H1 (cell line): ENCODE measurements around the gene MARCHF2. TPM values are rescaled to one million over a fixed set of nuclear protein-coding genes. Genes with fewer than 3 reads are reported as not detected.

Source experiments
- CTCF ChIA-PET: fragments of 300-600 bp; sonication (Branson Sonifier 250); formaldehyde crosslinking; loops from one replicate; lab custom pipeline; 2021; ENCODE audit not compliant: partially characterized antibody; lab: Charles Lee
- POLR2A ChIA-PET: fragments of 300-600 bp; sonication (Branson Sonifier 250); formaldehyde crosslinking; loops from one replicate; lab custom pipeline; 2021; ENCODE audit warnings: inconsistent platforms; ENCODE audit not compliant: partially characterized antibody; lab: Charles Lee
- DNase-seq, 2 experiments: peaks; one replicate each; pipeline versions ENCODE4 v3.0.0 to v3.0.0-alpha.2; 2010 to 2022; ENCODE audit warnings: low spot score in 2 of 2, low read depth in 1 of 2, mixed read lengths in 1 of 2
- FAIRE-seq: peaks from 2 replicates; lab custom pipeline; 2011; peaks lifted over from hg19 to GRCh38; lab: Jason Lieb, UNC
- H2AFZ ChIP-seq: 2 replicates; pipeline ENCODE4 v1.8.1; 2012; ENCODE audit warnings: low read length, inconsistent platforms
- H2AK5ac ChIP-seq: 2 replicates; pipeline ENCODE4 v1.6.1; 2013; ENCODE audit warnings: low read depth, low read length
- H2BK120ac ChIP-seq: replicated peaks from 2 replicates; pipeline ENCODE3; 2013; ENCODE audit warnings: low read depth, low read length, inconsistent platforms
- H2BK12ac ChIP-seq: 2 replicates; pipeline ENCODE4 v1.6.1; 2013; ENCODE audit warnings: low read depth, low read length
- H2BK15ac ChIP-seq: 2 replicates; pipeline ENCODE4 v1.6.1; 2013; ENCODE audit warnings: low read length
- H2BK20ac ChIP-seq: 2 replicates; pipeline ENCODE4 v1.6.1; 2013; ENCODE audit warnings: low read length
- H2BK5ac ChIP-seq: 2 replicates; pipeline ENCODE4 v1.6.1; 2013; ENCODE audit warnings: low read depth, low read length
- H3K14ac ChIP-seq: 2 replicates; pipeline ENCODE4 v1.6.1; 2013; ENCODE audit warnings: inconsistent platforms; ENCODE audit not compliant: insufficient read length
- H3K18ac ChIP-seq: 2 replicates; pipeline ENCODE4 v1.6.1; 2013; ENCODE audit warnings: low read length; ENCODE audit errors: extremely low read depth
- H3K23ac ChIP-seq: 2 replicates; pipeline ENCODE4 v1.6.1; 2013; ENCODE audit warnings: inconsistent platforms; ENCODE audit not compliant: insufficient read length
- H3K23me2 ChIP-seq: 2 replicates; pipeline ENCODE4 v1.6.1; 2013; ENCODE audit warnings: low read depth, low read length
- H3K27ac ChIP-seq: 2 replicates; pipeline ENCODE4 v1.6.1; 2011; ENCODE audit warnings: low read depth, low read length, inconsistent platforms
- H3K27me3 ChIP-seq, 4 experiments: replicated peaks in 1 of 4; 1 replicate in 1 of 4; 2 replicates in 3 of 4; pipeline versions ENCODE4 v1.6.1 to v1.8.1; 2011 to 2013; ENCODE audit warnings: low read length in 3 of 4, mild to moderate bottlenecking in 3 of 4, inconsistent platforms in 2 of 4, mixed read lengths in 2 of 4, moderate library complexity in 1 of 4; ENCODE audit not compliant: control insufficient read depth in 3 of 4, insufficient read depth in 3 of 4; ENCODE audit errors: extremely low read depth in 1 of 4
- H3K36me3 ChIP-seq, 4 experiments: 2 replicates each; pipeline versions ENCODE4 v1.6.1 to v1.8.1; 2011 to 2013; ENCODE audit warnings: mild to moderate bottlenecking in 4 of 4, low read length in 3 of 4, moderate library complexity in 2 of 4, control low read depth in 1 of 4, inconsistent platforms in 1 of 4; ENCODE audit not compliant: insufficient read depth in 4 of 4, control insufficient read depth in 2 of 4
- H3K4ac ChIP-seq: replicated peaks from 2 replicates; pipeline ENCODE3; 2013; ENCODE audit warnings: low read length, low read depth, mixed read lengths, inconsistent platforms; ENCODE audit not compliant: insufficient read length
- H3K4me1 ChIP-seq, 4 experiments: replicated peaks in 1 of 4; 1 replicate in 1 of 4; 2 replicates in 3 of 4; pipeline versions ENCODE4 v1.6.1 to v1.8.1; 2011 to 2013; ENCODE audit warnings: low read length in 3 of 4, inconsistent platforms in 2 of 4, mixed read lengths in 1 of 4; ENCODE audit not compliant: insufficient read depth in 4 of 4, control insufficient read depth in 3 of 4
- H3K4me2 ChIP-seq, 2 experiments: 2 replicates each; pipeline versions ENCODE4 v1.6.1 to v1.8.1; 2011 to 2013; ENCODE audit warnings: low read depth in 2 of 2, low read length in 2 of 2, control low read depth in 1 of 2, inconsistent platforms in 1 of 2, mild to moderate bottlenecking in 1 of 2; ENCODE audit not compliant: insufficient read depth in 1 of 2
- H3K4me3 ChIP-seq, 4 experiments: fragments of 200-600, 300-600 bp in 1 of 4; sonication (generic), shearing (Covaris generic), sonication (Bioruptor Twin) in 1 of 4; 2 replicates each; pipeline versions ENCODE4 v1.5.1 to v1.8.1; 2011 to 2016; ENCODE audit warnings: low read length in 4 of 4, low read depth in 3 of 4, control low read depth in 2 of 4, inconsistent platforms in 2 of 4, mild to moderate bottlenecking in 2 of 4, mixed read lengths in 1 of 4, moderate library complexity in 1 of 4; ENCODE audit not compliant: insufficient read depth in 2 of 4; ENCODE audit errors: extremely low read depth in 1 of 4
- H3K56ac ChIP-seq: replicated peaks from 2 replicates; pipeline ENCODE3; 2013; ENCODE audit warnings: low read depth, mild to moderate bottlenecking, mixed read lengths, low read length, inconsistent platforms; ENCODE audit not compliant: insufficient read length
- H3K79me1 ChIP-seq: 2 replicates; pipeline ENCODE4 v1.6.1; 2013; ENCODE audit warnings: low read depth, low read length, control low read depth
- H3K79me2 ChIP-seq, 2 experiments: 2 replicates each; pipeline versions ENCODE4 v1.6.1 to v1.8.1; 2012 to 2013; ENCODE audit warnings: low read length in 2 of 2, mild to moderate bottlenecking in 2 of 2, inconsistent platforms in 1 of 2; ENCODE audit not compliant: insufficient read depth in 2 of 2, control insufficient read depth in 1 of 2
- H3K9ac ChIP-seq, 4 experiments: replicated peaks in 1 of 4; 1 replicate in 1 of 4; 2 replicates in 3 of 4; pipeline versions ENCODE4 v1.6.1 to v1.8.1; 2011 to 2013; ENCODE audit warnings: low read depth in 3 of 4, low read length in 3 of 4, control low read depth in 2 of 4, mild to moderate bottlenecking in 2 of 4, moderate library complexity in 2 of 4, inconsistent platforms in 1 of 4; ENCODE audit errors: extremely low read depth in 1 of 4
- H3K9me3 ChIP-seq, 2 experiments: 2 replicates each; pipeline versions ENCODE4 v1.6.1 to v1.8.1; 2012 to 2013; ENCODE audit warnings: mild to moderate bottlenecking in 2 of 2, moderate library complexity in 2 of 2, control low read depth in 1 of 2, inconsistent platforms in 1 of 2, low read depth in 1 of 2, low read length in 1 of 2, mixed read lengths in 1 of 2; ENCODE audit not compliant: insufficient read depth in 2 of 2
- H4K20me1 ChIP-seq, 2 experiments: replicated peaks in 1 of 2; 2 replicates each; pipeline versions ENCODE3 to v1.8.1; 2011 to 2013; ENCODE audit warnings: inconsistent platforms in 2 of 2, low read length in 2 of 2, mild to moderate bottlenecking in 1 of 2; ENCODE audit not compliant: insufficient read depth in 2 of 2, control insufficient read depth in 1 of 2
- H4K5ac ChIP-seq: 2 replicates; pipeline ENCODE4 v1.6.1; 2013; ENCODE audit warnings: low read length, low read depth, mixed read lengths, inconsistent platforms; ENCODE audit not compliant: insufficient read length
- H4K8ac ChIP-seq: 2 replicates; pipeline ENCODE4 v1.8.0; 2013; ENCODE audit warnings: mild to moderate bottlenecking, moderate library complexity, low read length, inconsistent platforms; ENCODE audit not compliant: insufficient read depth; ENCODE audit errors: extremely low read depth
- H4K91ac ChIP-seq: replicated peaks from 2 replicates; pipeline ENCODE3; 2013; ENCODE audit warnings: low read length, mixed read lengths, inconsistent platforms; ENCODE audit not compliant: insufficient read length
- CTCF ChIP-seq, 3 experiments: IDR thresholded peaks; 1 replicate in 2 of 3; 2 replicates in 1 of 3; pipeline versions ENCODE4 v1.5.1 to v1.6.1; 2011; ENCODE audit warnings: low read length in 3 of 3, mild to moderate bottlenecking in 3 of 3, inconsistent platforms in 2 of 3, low read depth in 1 of 3, moderate library complexity in 1 of 3; ENCODE audit not compliant: insufficient read depth in 1 of 3; ENCODE audit errors: control extremely low read depth in 1 of 3
- EZH2 ChIP-seq: fragments of 200-600 bp; sonication (generic); IDR thresholded peaks from 2 replicates; pipeline ENCODE4 v1.7.1; 2012; ENCODE audit warnings: low read depth, mild to moderate bottlenecking, moderate library complexity, low read length, inconsistent platforms; ENCODE audit not compliant: severe bottlenecking
- JUN ChIP-seq: IDR thresholded peaks from 2 replicates; pipeline ENCODE4 v1.6.1; 2011; ENCODE audit warnings: low read depth, mild to moderate bottlenecking, improper control_type of control experiment, low read length
- KDM5A ChIP-seq: fragments of 200-600 bp; IDR thresholded peaks from 2 replicates; pipeline ENCODE4 v1.7.1; 2012; ENCODE audit warnings: mild to moderate bottlenecking, low read length, inconsistent platforms, mixed read lengths
- RFX5 ChIP-seq: IDR thresholded peaks from 2 replicates; pipeline ENCODE4 v1.6.1; 2011; ENCODE audit warnings: low read depth, low read length, improper control_type of control experiment, borderline replicate concordance
- SP2 ChIP-seq: IDR thresholded peaks from 2 replicates; pipeline ENCODE4 v1.6.1; 2012; ENCODE audit warnings: mild to moderate bottlenecking, low read length, inconsistent platforms
- ZNF274 ChIP-seq: IDR thresholded peaks from 2 replicates; pipeline ENCODE4 v1.7.0; 2012; ENCODE audit warnings: low read length, borderline replicate concordance; ENCODE audit errors: extremely low read depth
- WGBS, 2 experiments: shearing (Covaris generic) in 1 of 2; methylation state at CpG; one replicate each; pipeline versions ENCODE4 v1.1.6 to v1.1.7; 2013 to 2015; ENCODE audit warnings: low lambda C conversion rate in 2 of 2, mixed read lengths in 2 of 2, inconsistent platforms in 1 of 2, low coverage in 1 of 2, missing lambda C conversion rate in 1 of 2; ENCODE audit not compliant: insufficient replicate concordance in 2 of 2, insufficient coverage in 1 of 2, insufficient read length in 1 of 2; ENCODE audit errors: extremely low coverage in 1 of 2, missing lambda C conversion rate in 1 of 2; 5-methylcytosine and 5-hydroxymethylcytosine counted together
- polyA plus RNA-seq, 7 experiments: library from polyadenylated mRNA; depleted of rRNA in 3 of 7; stranded (reverse) in 5 of 7; unstranded in 2 of 7; fragments of >200 nt in 5 of 7; fragments of 200-250 nt in 2 of 7; gene quantifications; 1 replicate in 5 of 7; 2 replicates in 1 of 7; 4 replicates in 1 of 7; pipeline versions ENCODE4 v1.2.1 to v1.2.3, GENCODE V29; 2011 to 2013; ENCODE audit warnings: missing spikeins in 2 of 7, mixed read lengths in 2 of 7
- total RNA-seq: library from RNA; stranded (reverse); fragmentation: NEBNext Ultra II Directional; extraction: Animal tissue kit (Norgen Biotek cat#: 25700); gene quantifications from 2 replicates; pipeline ENCODE4 v1.2.1, GENCODE V29; 2021

MARCHF2 gene
- total and polyA plus RNA-seq, 2 of the 8 experiments (the other 6 are each of a cell fraction or from before 2014, with no cell fraction given): 18.5 to 46.2 TPM

GRCh38 chr19:8391198-8392016 is 21.7 kb upstream of the MARCHF2 start:
- Histone ChIP-seq H3K9me3 (peaks cover 0 to 4% of the 10 kb centered on the region in 2 experiments; a peak in 1 of 4 replicates), H3K27me3 (no peaks in the 10 kb centered on the region), H2BK12ac (0 out of 2 replicates have a peak overlapping the region, but pooled peaks have one; percentile 33), H3K27ac (peak overlapping the region; percentile 47), H3K36me3 (no peaks in the 10 kb centered on the region; a peak in 1 of 8 replicates), H2AK5ac (peak overlapping the region; percentile 82; the same call in 1 of the 2 replicates), H2BK120ac (peak overlapping the region; percentile 34), H4K20me1 (peaks cover 7 to 14% of the 10 kb centered on the region in 2 experiments), H2AFZ (no peak overlapping the region), H3K79me1 (peaks cover 24% of the 10 kb centered on the region), H3K4ac (no peak overlapping the region), H3K56ac (no peak overlapping the region), H4K91ac (no peak overlapping the region), H3K23ac (no peak overlapping the region), H3K23me2 (no peaks in the 10 kb centered on the region), H2BK15ac (no peak overlapping the region; the same call in 1 of the 2 replicates), H3K18ac (no peak overlapping the region), H3K4me2 (peak overlapping the region; percentile 62 to 81), H3K4me3 (peak overlapping the region; percentile 21 to 99 (median 26); a peak in 6 of 8 replicates), H3K9ac (peak overlapping the region; percentile 21 to 50 (median 37); a peak in 3 of 7 replicates), H4K5ac (no peak overlapping the region), H2BK5ac (0 out of 2 replicates have a peak overlapping the region, but pooled peaks have one; percentile 39), H3K14ac (no peak overlapping the region), H4K8ac (no peak overlapping the region), H2BK20ac (no peak overlapping the region), H3K4me1 (peaks cover 0 to 10% (median 4%) of the 10 kb centered on the region in 4 experiments; a peak in 6 of 7 replicates), H3K79me2 (peaks cover 7 to 56% of the 10 kb centered on the region in 2 experiments)
- ChIA-PET POLR2A (interaction anchor here (0.5 to 5.6 kb wide), 27 partner anchors 9 to 127 kb away, joined by 3 to 71 read pairs (median 5); partner anchors contain the start of genes ANGPTL4, HNRNPM, KANK3 and MARCHF2), CTCF (interaction anchor here (0.8 to 5.5 kb wide), 6 partner anchors 9 to 44 kb away, joined by 3 to 47 read pairs (median 4); partner anchors contain the start of gene MARCHF2)
- FAIRE-seq (no peak), DNase-seq (no peak)
- 86% methylated on average over 23 of the region's 23 CpGs; no CpG with 5 or more reads in 1 of the 2 experiments for WGBS, 2 experiments
- TF ChIP-seq JUN (no peak), EZH2 (no peak), RFX5 (no peak), SP2 (no peak), ZNF274 (no peak), CTCF (IDR thresholded peaks at IDR 0.05; ENCODE audit: control extremely low read depth in 1 of 3, insufficient read depth in 1 of 3, low read depth in 1 of 3, low read length in 3 of 3) (no peak), KDM5A (no peak)
